Testis (tissue), 2 donors: ENCODE measurements around the gene PAPSS2.

Experiments used
- POLR2A ChIP-seq: fragments of 450-650 bp; IDR thresholded peaks from one replicate; pipeline ENCODE4 v1.6.1; 2017; ENCODE audit warnings: antibody characterized with exemption, mild to moderate bottlenecking, moderate library complexity
- TF ChIP-seq, protein P1 (sequence below), 3 experiments: fragments of 450-650 bp in 2 of 3; fragments of 200-600 bp in 1 of 3; sonication (generic) in 1 of 3; IDR thresholded peaks; one replicate each; pipeline ENCODE4 v1.5.1; 2016 to 2019; ENCODE audit warnings: antibody characterized with exemption in 3 of 3, mild to moderate bottlenecking in 2 of 3, moderate library complexity in 1 of 3

- TF ChIP-seq, protein P1, sequence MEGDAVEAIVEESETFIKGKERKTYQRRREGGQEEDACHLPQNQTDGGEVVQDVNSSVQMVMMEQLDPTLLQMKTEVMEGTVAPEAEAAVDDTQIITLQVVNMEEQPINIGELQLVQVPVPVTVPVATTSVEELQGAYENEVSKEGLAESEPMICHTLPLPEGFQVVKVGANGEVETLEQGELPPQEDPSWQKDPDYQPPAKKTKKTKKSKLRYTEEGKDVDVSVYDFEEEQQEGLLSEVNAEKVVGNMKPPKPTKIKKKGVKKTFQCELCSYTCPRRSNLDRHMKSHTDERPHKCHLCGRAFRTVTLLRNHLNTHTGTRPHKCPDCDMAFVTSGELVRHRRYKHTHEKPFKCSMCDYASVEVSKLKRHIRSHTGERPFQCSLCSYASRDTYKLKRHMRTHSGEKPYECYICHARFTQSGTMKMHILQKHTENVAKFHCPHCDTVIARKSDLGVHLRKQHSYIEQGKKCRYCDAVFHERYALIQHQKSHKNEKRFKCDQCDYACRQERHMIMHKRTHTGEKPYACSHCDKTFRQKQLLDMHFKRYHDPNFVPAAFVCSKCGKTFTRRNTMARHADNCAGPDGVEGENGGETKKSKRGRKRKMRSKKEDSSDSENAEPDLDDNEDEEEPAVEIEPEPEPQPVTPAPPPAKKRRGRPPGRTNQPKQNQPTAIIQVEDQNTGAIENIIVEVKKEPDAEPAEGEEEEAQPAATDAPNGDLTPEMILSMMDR (IDR thresholded peaks at IDR 0.05), result no peak
- no peak for TF ChIP-seq POLR2A
Measured at GRCh38 chr10:87613751-87614150, 45.9 kb upstream of the PAPSS2 start.
